ENCODE data around the gene ZNF821.

Gene ZNF821

DNA sequence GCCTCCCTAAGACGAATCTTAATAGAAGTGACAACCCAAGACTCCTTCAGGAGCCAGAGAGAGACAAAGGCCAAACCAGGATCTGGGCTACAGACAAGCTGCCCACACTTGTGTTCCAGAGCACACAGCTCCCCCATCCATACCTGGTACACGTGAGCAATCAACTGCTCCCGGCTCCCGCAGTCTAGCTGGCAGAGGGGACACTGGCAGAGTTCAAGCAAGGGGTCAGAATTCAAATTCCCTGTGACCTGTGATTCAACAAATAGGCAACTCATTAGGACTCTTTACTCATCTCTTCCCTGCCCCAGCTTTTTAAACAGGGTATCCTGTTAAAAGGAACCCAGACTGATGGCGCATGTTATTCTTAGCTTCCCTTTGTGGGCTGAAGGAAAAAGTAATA, 20.0 kb downstream of the ZNF821 start:
- no peaks in the 10 kb centered on the region for H3K9me3 ChIP-seq (ENCODE audit: control insufficient read depth, low read length)
- H3K36me3 ChIP-seq (ENCODE audit: control insufficient read depth, insufficient read depth, low read length): peaks cover 87% of the 10 kb centered on the region
- H3K4me3 ChIP-seq (ENCODE audit: extremely low read depth, insufficient read depth, low read length, poor library complexity, severe bottlenecking): no peak overlapping the region
- no peaks in the 10 kb centered on the region for H3K4me1 ChIP-seq (ENCODE audit: control insufficient read depth, insufficient read depth, low read length, poor library complexity, severe bottlenecking)
- 95 to 96% methylated on average over 5 of the region's 5 CpGs for WGBS, 2 experiments (ENCODE audit: insufficient coverage in 2 of 2)
- no peak overlapping the region for H3K27ac ChIP-seq (ENCODE audit: low read depth, low read length, severe bottlenecking)

DNA sequence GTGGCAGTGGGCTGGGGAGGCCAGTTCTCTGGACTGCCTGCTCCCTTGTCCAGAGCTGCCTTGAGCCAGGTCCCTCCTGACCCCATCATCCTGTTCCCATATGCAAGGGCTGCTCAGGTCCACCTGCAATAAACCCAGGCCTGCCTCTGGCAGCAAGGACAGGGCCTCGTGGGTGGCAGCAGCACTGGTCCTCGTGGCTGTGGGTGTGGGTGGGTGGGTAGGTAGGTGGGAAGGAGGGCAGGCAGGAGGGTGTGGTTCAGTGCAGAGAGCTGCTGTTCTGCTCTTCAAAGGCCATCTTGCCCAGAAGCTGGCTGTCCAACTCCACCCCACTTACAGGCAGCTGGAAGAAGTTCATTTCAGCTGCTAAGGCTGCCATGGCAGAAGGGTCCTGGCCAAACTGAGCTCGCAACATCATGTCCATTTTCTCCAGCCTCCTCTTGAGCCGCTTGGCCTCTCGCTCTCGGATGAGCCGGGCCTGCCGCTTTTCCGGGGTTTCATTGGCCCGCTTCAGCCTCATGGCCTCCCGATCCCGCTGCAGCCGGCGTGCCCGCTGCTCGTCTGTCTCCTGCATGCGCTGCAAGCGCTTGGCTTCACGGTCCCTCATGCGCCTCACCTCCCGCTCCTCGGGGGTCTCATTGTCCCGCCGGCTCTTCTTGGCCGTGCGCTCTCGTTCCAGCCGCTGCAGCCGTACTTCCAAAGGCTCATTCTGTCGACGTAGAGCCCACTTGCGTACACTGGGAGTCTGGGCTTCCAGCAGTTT, 24.0 kb downstream of the ZNF821 start:
- WGBS, 2 experiments (ENCODE audit: insufficient coverage in 2 of 2): 95 to 98% methylated on average over 28 to 32 of the region's 32 CpGs
- Histone ChIP-seq H3K9me3 (ENCODE audit: control insufficient read depth, low read length) (no peaks in the 10 kb centered on the region), H3K4me1 (ENCODE audit: control insufficient read depth, insufficient read depth, low read length, poor library complexity, severe bottlenecking) (no peaks in the 10 kb centered on the region), H3K36me3 (ENCODE audit: control insufficient read depth, insufficient read depth, low read length) (peaks cover 84% of the 10 kb centered on the region), H3K4me3 (ENCODE audit: extremely low read depth, insufficient read depth, low read length, poor library complexity, severe bottlenecking) (no peak overlapping the region), H3K27ac (ENCODE audit: low read depth, low read length, severe bottlenecking) (no peak overlapping the region)

DNA sequence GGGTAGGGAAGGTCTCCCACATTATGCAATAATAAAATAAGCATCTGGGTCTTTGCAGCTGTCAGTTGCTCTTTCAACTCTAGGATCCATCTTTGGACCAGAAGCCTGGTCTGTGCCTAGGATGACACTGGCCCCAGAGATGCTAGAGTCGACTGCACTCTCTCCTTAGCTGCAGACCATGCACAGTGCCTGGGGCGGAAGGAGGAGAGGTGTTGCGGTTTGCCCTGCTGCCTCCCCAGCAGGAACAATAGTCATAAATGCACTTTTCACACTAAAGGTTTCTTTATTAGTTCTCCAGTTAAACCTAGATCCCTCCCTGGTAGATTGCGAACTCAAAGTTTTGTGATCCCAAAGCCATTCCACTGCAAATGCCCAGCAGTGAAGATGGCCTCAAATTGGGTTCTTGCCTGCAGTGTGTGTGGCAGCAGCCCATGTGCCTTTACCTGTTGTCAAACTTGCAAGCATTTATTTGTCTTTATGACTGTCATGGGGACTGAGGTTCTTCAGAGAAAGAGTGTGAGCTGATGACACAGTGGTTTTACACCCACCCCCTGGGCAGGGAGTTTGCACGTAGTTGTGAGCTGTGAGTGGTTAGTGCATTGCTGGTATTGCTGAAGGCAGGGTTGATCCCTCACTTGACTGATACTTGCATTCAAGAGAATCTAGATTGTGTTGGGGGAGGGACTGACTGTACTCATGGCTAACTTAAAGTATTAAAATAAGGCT, 27.9 kb downstream of the ZNF821 start:
- H3K4me1 ChIP-seq (ENCODE audit: control insufficient read depth, insufficient read depth, low read length, poor library complexity, severe bottlenecking): no peaks in the 10 kb centered on the region
- WGBS, 2 experiments (ENCODE audit: insufficient coverage in 2 of 2): 95% methylated on average over 5 of the region's 5 CpGs
- H3K36me3 ChIP-seq (ENCODE audit: control insufficient read depth, insufficient read depth, low read length): peaks cover 86% of the 10 kb centered on the region
- H3K27ac ChIP-seq (ENCODE audit: low read depth, low read length, severe bottlenecking): no peak overlapping the region
- H3K4me3 ChIP-seq (ENCODE audit: extremely low read depth, insufficient read depth, low read length, poor library complexity, severe bottlenecking): no peak overlapping the region
- no peaks in the 10 kb centered on the region for H3K9me3 ChIP-seq (ENCODE audit: control insufficient read depth, low read length)

DNA sequence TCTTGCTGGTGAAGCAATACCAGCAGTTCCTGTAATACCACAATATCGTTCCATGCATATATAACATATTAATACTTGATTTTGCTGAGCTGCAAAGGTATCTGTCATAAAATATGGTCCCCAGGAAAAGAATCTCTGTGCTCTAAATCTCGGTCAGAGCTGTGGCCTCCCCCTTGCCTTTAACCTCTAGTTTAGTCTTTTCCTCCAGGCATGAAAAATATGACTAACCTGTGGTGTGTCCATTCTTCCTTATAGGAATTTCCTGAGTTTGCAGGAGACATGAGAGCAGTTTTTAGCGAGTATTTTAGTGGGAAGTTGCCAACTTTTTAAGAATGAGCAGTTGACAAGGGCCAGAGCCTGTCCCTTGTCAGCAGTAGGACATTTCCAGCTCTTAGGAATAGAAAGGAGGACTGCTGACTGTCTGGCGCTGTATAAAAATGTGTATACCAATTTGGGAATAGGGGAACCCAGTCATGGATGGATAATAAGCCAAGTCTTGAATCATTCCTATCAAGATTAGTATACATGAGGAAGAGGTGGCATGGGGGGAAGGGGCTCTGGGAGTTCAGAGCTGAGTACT, 29.5 kb downstream of the ZNF821 start:
- no peak overlapping the region for H3K4me3 ChIP-seq (ENCODE audit: extremely low read depth, insufficient read depth, low read length, poor library complexity, severe bottlenecking)
- H3K4me1 ChIP-seq (ENCODE audit: control insufficient read depth, insufficient read depth, low read length, poor library complexity, severe bottlenecking): no peaks in the 10 kb centered on the region
- peaks cover 89% of the 10 kb centered on the region for H3K36me3 ChIP-seq (ENCODE audit: control insufficient read depth, insufficient read depth, low read length)
- 91 to 100% methylated on average over 2 to 3 of the region's 4 CpGs for WGBS, 2 experiments (ENCODE audit: insufficient coverage in 2 of 2)
- H3K9me3 ChIP-seq (ENCODE audit: control insufficient read depth, low read length): no peaks in the 10 kb centered on the region
- H3K27ac ChIP-seq (ENCODE audit: low read depth, low read length, severe bottlenecking): no peak overlapping the region

DNA sequence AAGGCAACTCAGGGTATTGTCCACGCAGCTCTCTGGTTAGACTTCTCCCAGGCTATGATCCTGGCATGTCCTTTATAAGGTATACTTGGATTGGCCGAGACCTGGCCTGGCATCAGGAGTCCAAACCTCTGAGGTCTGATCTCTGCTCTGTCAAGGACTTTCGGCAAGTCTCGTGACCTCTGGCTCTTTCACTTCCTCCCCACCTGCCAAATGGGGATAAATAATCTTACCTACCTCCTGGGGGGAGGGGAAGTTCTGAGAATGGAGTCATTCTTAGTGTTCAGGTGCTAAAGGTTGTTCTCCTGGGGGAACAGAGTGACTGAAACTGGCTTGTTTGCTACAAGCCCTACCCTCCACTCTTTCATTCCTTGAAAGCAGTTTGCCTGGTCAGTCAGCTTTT, 30.6 kb downstream of the ZNF821 start:
- WGBS, 2 experiments (ENCODE audit: insufficient coverage in 2 of 2): 98 to 100% methylated on average over 2 to 4 of the region's 4 CpGs
- H3K36me3 ChIP-seq (ENCODE audit: control insufficient read depth, insufficient read depth, low read length): peaks cover 88% of the 10 kb centered on the region
- H3K4me1 ChIP-seq (ENCODE audit: control insufficient read depth, insufficient read depth, low read length, poor library complexity, severe bottlenecking): no peaks in the 10 kb centered on the region
- no peaks in the 10 kb centered on the region for H3K9me3 ChIP-seq (ENCODE audit: control insufficient read depth, low read length)
- H3K4me3 ChIP-seq (ENCODE audit: extremely low read depth, insufficient read depth, low read length, poor library complexity, severe bottlenecking): no peak overlapping the region
- no peak overlapping the region for H3K27ac ChIP-seq (ENCODE audit: low read depth, low read length, severe bottlenecking)

DNA sequence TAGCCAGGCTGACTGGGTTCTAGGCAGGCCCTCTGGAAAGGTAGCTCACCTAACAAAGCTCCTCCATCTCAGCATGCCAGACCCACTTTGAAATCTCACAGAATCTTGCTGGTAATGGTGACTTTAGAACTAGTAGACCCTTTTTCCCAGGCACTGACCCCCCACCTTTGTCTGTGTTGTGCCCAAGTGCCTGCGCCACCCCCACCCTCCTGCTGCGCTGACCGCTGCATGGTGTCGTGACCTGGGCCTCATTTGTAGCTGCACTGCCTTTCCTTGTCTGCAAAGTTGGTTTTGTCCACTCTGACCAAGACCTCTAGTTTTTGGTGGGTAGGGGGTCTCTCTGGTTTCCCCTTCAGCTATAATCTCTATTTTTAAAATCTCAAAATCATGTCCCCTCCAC, 31.4 kb downstream of the ZNF821 start:
- Histone ChIP-seq H3K27ac (ENCODE audit: low read depth, low read length, severe bottlenecking) (no peak overlapping the region), H3K9me3 (ENCODE audit: control insufficient read depth, low read length) (no peaks in the 10 kb centered on the region), H3K36me3 (ENCODE audit: control insufficient read depth, insufficient read depth, low read length) (peaks cover 88% of the 10 kb centered on the region), H3K4me3 (ENCODE audit: extremely low read depth, insufficient read depth, low read length, poor library complexity, severe bottlenecking) (no peak overlapping the region), H3K4me1 (ENCODE audit: control insufficient read depth, insufficient read depth, low read length, poor library complexity, severe bottlenecking) (peaks cover 1% of the 10 kb centered on the region)
- 83% methylated on average over 3 of the region's 4 CpGs; no CpG with 5 or more reads in 1 of the 2 experiments for WGBS, 2 experiments (ENCODE audit: insufficient coverage in 2 of 2)

DNA sequence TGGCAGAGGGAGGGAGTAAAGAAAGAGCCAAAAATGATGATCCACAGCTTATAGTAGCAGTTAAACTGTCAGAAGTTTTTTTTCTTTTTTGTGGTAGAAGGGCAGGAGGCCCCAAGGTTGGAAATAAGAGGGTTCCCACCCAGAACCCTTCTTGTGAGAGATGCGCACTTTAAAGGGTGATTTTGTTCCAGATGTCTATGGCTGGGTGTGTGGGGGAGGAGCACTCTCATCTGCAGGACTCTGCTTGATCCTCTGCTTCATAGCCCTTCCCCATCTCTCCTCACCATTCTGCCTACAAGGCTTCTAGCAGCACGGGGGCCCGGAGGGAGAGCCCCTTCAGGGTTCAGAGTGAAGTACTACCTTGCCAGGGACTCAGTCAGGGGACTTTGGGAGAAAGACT, 31.8 kb downstream of the ZNF821 start:
- Histone ChIP-seq H3K36me3 (ENCODE audit: control insufficient read depth, insufficient read depth, low read length) (peaks cover 86% of the 10 kb centered on the region), H3K4me3 (ENCODE audit: extremely low read depth, insufficient read depth, low read length, poor library complexity, severe bottlenecking) (no peak overlapping the region), H3K9me3 (ENCODE audit: control insufficient read depth, low read length) (no peaks in the 10 kb centered on the region), H3K27ac (ENCODE audit: low read depth, low read length, severe bottlenecking) (no peak overlapping the region), H3K4me1 (ENCODE audit: control insufficient read depth, insufficient read depth, low read length, poor library complexity, severe bottlenecking) (peaks cover 5% of the 10 kb centered on the region)
- 92 to 100% methylated on average over 2 of the region's 3 CpGs for WGBS, 2 experiments (ENCODE audit: insufficient coverage in 2 of 2)

DNA sequence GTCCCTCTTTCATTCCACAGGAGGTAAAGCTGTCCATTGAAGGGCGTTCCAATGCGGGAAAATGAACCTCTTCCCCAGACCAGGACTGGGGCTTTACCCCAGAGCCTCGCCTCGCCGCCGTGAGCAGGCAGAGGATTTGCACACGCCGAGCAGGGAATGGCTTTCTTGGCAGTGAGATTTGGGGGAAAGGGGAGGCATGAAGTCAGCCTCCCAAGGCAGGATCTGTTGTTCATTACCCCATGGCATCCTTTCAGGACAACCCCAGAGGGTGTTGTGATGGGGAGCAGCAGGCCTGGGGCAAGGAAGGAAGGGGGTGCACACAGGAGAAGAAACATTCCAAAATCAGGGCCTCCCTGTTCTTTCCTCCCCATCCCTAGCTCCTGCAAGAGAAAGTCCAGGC, 32.2 kb downstream of the ZNF821 start:
- H3K36me3 ChIP-seq (ENCODE audit: control insufficient read depth, insufficient read depth, low read length): peaks cover 86% of the 10 kb centered on the region
- no peaks in the 10 kb centered on the region for H3K9me3 ChIP-seq (ENCODE audit: control insufficient read depth, low read length)
- no peak overlapping the region for H3K27ac ChIP-seq (ENCODE audit: low read depth, low read length, severe bottlenecking)
- H3K4me3 ChIP-seq (ENCODE audit: extremely low read depth, insufficient read depth, low read length, poor library complexity, severe bottlenecking): no peak overlapping the region
- 92 to 96% methylated on average over 4 to 8 of the region's 8 CpGs for WGBS, 2 experiments (ENCODE audit: insufficient coverage in 2 of 2)
- H3K4me1 ChIP-seq (ENCODE audit: control insufficient read depth, insufficient read depth, low read length, poor library complexity, severe bottlenecking): peaks cover 9% of the 10 kb centered on the region

DNA sequence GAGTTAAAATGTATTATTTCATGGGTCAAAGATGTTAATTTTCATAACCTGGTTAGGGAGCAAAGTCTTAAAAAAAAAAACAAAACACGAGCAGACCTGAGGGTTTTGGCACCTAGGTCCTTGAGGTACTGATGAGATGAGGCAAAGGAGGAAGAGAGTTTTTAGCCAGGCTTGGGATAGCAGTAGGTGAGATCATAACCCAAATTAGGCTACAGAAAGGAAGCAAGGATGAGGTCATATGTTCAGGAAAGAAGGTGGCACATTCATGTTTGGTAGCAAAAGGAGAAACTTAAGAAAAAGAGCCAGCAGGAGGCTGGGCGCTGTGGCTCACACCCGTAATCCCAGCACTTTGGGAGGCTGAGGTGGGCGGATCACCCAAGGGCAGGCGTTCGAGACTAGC, 35.4 kb downstream of the ZNF821 start:
- Histone ChIP-seq H3K4me3 (ENCODE audit: extremely low read depth, insufficient read depth, low read length, poor library complexity, severe bottlenecking) (no peak overlapping the region), H3K4me1 (ENCODE audit: control insufficient read depth, insufficient read depth, low read length, poor library complexity, severe bottlenecking) (peaks cover 10% of the 10 kb centered on the region), H3K36me3 (ENCODE audit: control insufficient read depth, insufficient read depth, low read length) (peaks cover 61% of the 10 kb centered on the region), H3K9me3 (ENCODE audit: control insufficient read depth, low read length) (no peaks in the 10 kb centered on the region), H3K27ac (ENCODE audit: low read depth, low read length, severe bottlenecking) (no peak overlapping the region)
- 81 to 97% methylated on average over 6 of the region's 6 CpGs for WGBS, 2 experiments (ENCODE audit: insufficient coverage in 2 of 2)

DNA sequence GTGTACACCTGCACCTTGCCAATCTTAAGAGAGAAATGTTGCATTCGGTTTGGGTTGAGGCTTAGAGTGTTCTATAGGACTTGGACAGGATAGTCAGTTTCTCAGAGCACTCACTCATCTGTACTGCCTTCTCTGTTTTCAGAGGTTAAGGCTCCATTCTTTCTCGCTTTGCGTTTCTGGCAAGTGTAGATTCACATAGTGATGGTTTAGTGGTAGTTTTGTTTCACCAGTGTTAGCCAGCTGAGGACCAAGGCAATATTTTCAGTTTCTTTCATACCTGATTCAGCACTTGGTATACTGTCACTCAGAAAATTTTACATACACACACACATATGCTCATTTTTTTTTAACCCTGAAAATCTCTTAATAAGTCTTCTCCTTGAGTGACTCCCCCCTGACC, 36.9 kb downstream of the ZNF821 start:
- peaks cover 10% of the 10 kb centered on the region for H3K4me1 ChIP-seq (ENCODE audit: control insufficient read depth, insufficient read depth, low read length, poor library complexity, severe bottlenecking)
- H3K9me3 ChIP-seq (ENCODE audit: control insufficient read depth, low read length): no peaks in the 10 kb centered on the region
- H3K27ac ChIP-seq (ENCODE audit: low read depth, low read length, severe bottlenecking): no peak overlapping the region
- WGBS, 2 experiments (ENCODE audit: insufficient coverage in 2 of 2): 50% methylated on average over 1 of the region's 3 CpGs; no CpG with 5 or more reads in 1 of the 2 experiments
- peak overlapping the region; percentile 99 for H3K4me3 ChIP-seq (ENCODE audit: extremely low read depth, insufficient read depth, low read length, poor library complexity, severe bottlenecking)
- peaks cover 46% of the 10 kb centered on the region for H3K36me3 ChIP-seq (ENCODE audit: control insufficient read depth, insufficient read depth, low read length)

Data from mesodermal cell (in vitro differentiated cells).